DND-41 (cell line): ENCODE measurements around the gene GPR37L1.

Experiments used
- CTCF ChIP-seq: IDR thresholded peaks from 2 replicates; pipeline ENCODE4 v1.5.1; 2012; ENCODE audit warnings: borderline replicate concordance, low read length, moderate library complexity, mild to moderate bottlenecking; ENCODE audit not compliant: poor library complexity, severe bottlenecking; ENCODE audit errors: extremely low read depth
- EZH2 ChIP-seq: IDR thresholded peaks from 3 replicates; pipeline ENCODE4 v1.6.1; 2012; ENCODE audit warnings: borderline replicate concordance, low read depth, mild to moderate bottlenecking, moderate library complexity, low read length, inconsistent platforms; ENCODE audit not compliant: severe bottlenecking

- no peak for TF ChIP-seq CTCF
- no peak for TF ChIP-seq EZH2
Measured at GRCh38 chr1:202106340-202107254, 16.1 kb upstream of the GPR37L1 start.
